HepG2 (cell line): ENCODE results near the gene BCL11B. TPM values are rescaled to one million over a fixed set of nuclear protein-coding genes. Genes with fewer than 3 reads are reported as not detected.

Experiments
- ATAC-seq: fragments of 200-7000 bp; cut with Tn5 transposase; 3 replicates; pipeline ENCODE4 v1.9.1; 2020; ENCODE audit warnings: mild to moderate bottlenecking, moderate library complexity
- BruUV-seq: library from RNA; stranded (reverse); fragments of 400-500 nt; replicated peaks from 2 replicates; lab custom pipeline; 2021; lab: Mats Ljungman, UMichigan
- CTCF ChIA-PET: fragments of 300-600 bp; formaldehyde crosslinking; extraction: SDS; loops from one replicate; lab custom pipeline; 2021; ENCODE audit warnings: low total read pairs, inconsistent platforms, low intra/inter-chr PET ratio; lab: Yijun Ruan, JAX
- POLR2A ChIA-PET: fragments of 350-600 bp; sonication (Branson Sonifier 250); formaldehyde crosslinking; loops from one replicate; lab custom pipeline; 2020; ENCODE audit warnings: antibody characterized with exemption, inconsistent platforms; lab: Yijun Ruan, JAX
- DNase-seq: peaks from one replicate; pipeline ENCODE4 v3.0.0-alpha.2; 2015; ENCODE audit warnings: low spot score
- FAIRE-seq: peaks from 3 replicates; lab custom pipeline; 2011; peaks lifted over from hg19 to GRCh38; lab: Jason Lieb, UNC
- H2AFZ ChIP-seq: one replicate; pipeline ENCODE4 v1.6.1; 2011; ENCODE audit warnings: low read length, inconsistent platforms
- H3K27ac ChIP-seq: fragments of 300-600 bp; 3 replicates; pipeline ENCODE4 v1.8.0; 2011; ENCODE audit warnings: mixed run types, mild to moderate bottlenecking, mixed read lengths, low read length, inconsistent platforms; ENCODE audit not compliant: insufficient read depth; ENCODE audit errors: extremely low read length
- H3K27me3 ChIP-seq, 2 experiments: fragments of 200-600 bp in 1 of 2; 2 replicates in 1 of 2; 3 replicates in 1 of 2; pipeline versions ENCODE4 v1.6.0 to v1.8.0; 2011; ENCODE audit warnings: low read length in 2 of 2, mild to moderate bottlenecking in 2 of 2, moderate library complexity in 2 of 2, inconsistent platforms in 1 of 2; ENCODE audit not compliant: insufficient read depth in 2 of 2, control insufficient read depth in 1 of 2
- H3K36me3 ChIP-seq, 2 experiments: fragments of 200-600 bp in 1 of 2; replicated peaks in 1 of 2; 2 replicates in 1 of 2; 3 replicates in 1 of 2; pipeline versions ENCODE4 v1.5.1 to v1.8.0; 2011; ENCODE audit warnings: low read length in 2 of 2, inconsistent platforms in 1 of 2; ENCODE audit not compliant: insufficient read depth in 2 of 2, control insufficient read depth in 1 of 2
- H3K4me1 ChIP-seq: 2 replicates; pipeline ENCODE4 v1.5.1; 2012; ENCODE audit warnings: low read length, inconsistent platforms; ENCODE audit not compliant: insufficient read depth
- H3K4me2 ChIP-seq: 2 replicates; pipeline ENCODE4 v1.6.0; 2011; ENCODE audit warnings: low read depth, low read length, inconsistent platforms
- H3K4me3 ChIP-seq, 3 experiments: fragments of 200-600 bp in 1 of 3; sonication (generic), shearing (Covaris generic) in 1 of 3; replicated peaks in 1 of 3; 2 replicates each; pipeline ENCODE4 v1.5.1; 2011 to 2016; ENCODE audit warnings: low read length in 3 of 3, inconsistent platforms in 2 of 3, low read depth in 2 of 3, mild to moderate bottlenecking in 2 of 3, control low read depth in 1 of 3, mixed read lengths in 1 of 3; ENCODE audit not compliant: insufficient read depth in 1 of 3
- H3K79me2 ChIP-seq: one replicate; pipeline ENCODE4 v1.6.1; 2011; ENCODE audit warnings: low read length, inconsistent platforms; ENCODE audit not compliant: insufficient read depth
- H3K9ac ChIP-seq: 2 replicates; pipeline ENCODE4 v1.6.0; 2011; ENCODE audit warnings: mild to moderate bottlenecking, low read depth, low read length, inconsistent platforms; ENCODE audit not compliant: insufficient read depth
- H3K9me3 ChIP-seq: 2 replicates; pipeline ENCODE4 v1.5.1; 2012; ENCODE audit warnings: mild to moderate bottlenecking, low read length
- H4K20me1 ChIP-seq: 2 replicates; pipeline ENCODE4 v1.6.0; 2011; ENCODE audit warnings: inconsistent platforms, mild to moderate bottlenecking, low read length, moderate library complexity; ENCODE audit not compliant: insufficient read depth
- FIP1L1 ChIP-seq: fragments of 200-400 bp; formaldehyde crosslinking; IDR thresholded peaks from 2 replicates; pipeline ENCODE4 v1.6.1; 2018; ENCODE audit warnings: low read depth, mild to moderate bottlenecking, low read length, moderate library complexity, borderline replicate concordance; ENCODE audit not compliant: insufficient read depth
- HOXD1 ChIP-seq: sonication (generic); formaldehyde crosslinking; IDR thresholded peaks from 2 replicates; pipeline ENCODE4 v1.5.0; 2020; ENCODE audit warnings: missing genetic modification reagents
- MAFF ChIP-seq: IDR thresholded peaks from 2 replicates; pipeline ENCODE4 v1.6.1; 2011; ENCODE audit warnings: low read depth, low read length, improper control_type of control experiment
- MAFK ChIP-seq, 2 experiments: IDR thresholded peaks in 1 of 2; conservative IDR thresholded peaks in 1 of 2; 2 replicates each; pipeline ENCODE4 v1.6.1; 2011; ENCODE audit warnings: improper control_type of control experiment in 2 of 2, low read length in 2 of 2
- NBN ChIP-seq: fragments of 450-650 bp; conservative IDR thresholded peaks from 2 replicates; pipeline ENCODE4 v1.6.1; 2017
- NR1H2 ChIP-seq: sonication (generic); formaldehyde crosslinking; IDR thresholded peaks from 2 replicates; pipeline ENCODE4 v1.8.1; 2022; ENCODE audit warnings: low read depth, missing genetic modification reagents, borderline replicate concordance
- ZIK1 ChIP-seq: sonication (generic); formaldehyde crosslinking; IDR thresholded peaks from 2 replicates; pipeline ENCODE4 v1.5.0; 2020; ENCODE audit warnings: mild to moderate bottlenecking, low read depth, missing genetic modification reagents, borderline replicate concordance
- ZNF629 ChIP-seq: sonication (generic); formaldehyde crosslinking; conservative IDR thresholded peaks from 2 replicates; pipeline ENCODE4 v1.5.0; 2020; ENCODE audit warnings: missing genetic modification reagents
- WGBS: methylation state at CpG from one replicate; pipeline ENCODE4 v1.1.6; 2017; ENCODE audit warnings: low lambda C conversion rate; 5-methylcytosine and 5-hydroxymethylcytosine counted together
- in situ Hi-C: cut with HindIII; loops from 2 replicates; pipeline ENCODE4 v1.10.0; 2017; ENCODE audit warnings: low pct_unique_long_range_greater_than_20kb; ENCODE audit not compliant: extremely low pct_ligation_motif_present
- intact Hi-C: fragments of 100-400 bp; cut with micrococcal nuclease; formaldehyde crosslinking; loops from one replicate; pipeline ENCODE4 v1.10.0; 2022; ENCODE audit not compliant: unreplicated experiment
- polyA plus RNA-seq, 8 experiments: library from polyadenylated mRNA; depleted of rRNA in 3 of 8; stranded (reverse) in 7 of 8; unstranded in 1 of 8; fragments of >200 nt; fragmentation: Illumina TruSeq in 4 of 8; extraction: Trizol in 4 of 8; gene quantifications; 2 replicates each; pipeline versions ENCODE4 v1.2.1 to v1.2.3, GENCODE V29; 2011 to 2016; ENCODE audit warnings: low read depth in 4 of 8, missing spikeins in 1 of 8, mixed read lengths in 1 of 8; ENCODE audit not compliant: insufficient read depth in 1 of 8
- total RNA-seq, 5 experiments: library from RNA; depleted of rRNA; stranded (reverse); fragments of >200 nt; fragmentation: Illumina TruSeq; extraction: Trizol; gene quantifications; 2 replicates each; pipeline ENCODE4 v1.2.3, GENCODE V29; 2016; ENCODE audit warnings: low read depth in 1 of 5

Gene BCL11B
- total and polyA plus RNA-seq, 2 of the 13 experiments (the other 11 are each of a cell fraction or from before 2014, with no cell fraction given), result not detected

GRCh38 chr14:99217066-99217955, 54.7 kb downstream of the BCL11B start:
- CTCF ChIA-PET, result no interaction called here
- intact Hi-C loops, result no loop called here
- H3K9me3 ChIP-seq, result no peaks in the 10 kb centered on the region

GRCh38 chr14:99216191-99216590, 55.8 kb downstream of the BCL11B start:
- POLR2A ChIA-PET, result no interaction called here
- no TSS peak for BruUV-seq
- no peaks in the 10 kb centered on the region for H3K9me3 ChIP-seq
- H3K4me2 ChIP-seq, result no peak overlapping the region
- CTCF ChIA-PET, result no interaction called here
- no peaks in the 10 kb centered on the region for H4K20me1 ChIP-seq
- in situ Hi-C loops, result no loop called here
- TF ChIP-seq FIP1L1 (no peak), NBN (no peak), ZNF629 (0 out of 2 replicates have a peak, but pooled peaks have one; percentile 32)
- no peak overlapping the region for H2AFZ ChIP-seq
- H3K4me1 ChIP-seq, result no peaks in the 10 kb centered on the region
- DNase-seq (no peak), ATAC-seq (no peak), FAIRE-seq (no peak)
- intact Hi-C loops, result no loop called here
- H3K79me2 ChIP-seq, result no peaks in the 10 kb centered on the region
- H3K27me3 ChIP-seq, result peaks cover 2 to 46% of the 10 kb centered on the region in 2 experiments; a peak in 4 of 5 replicates
- no peak overlapping the region for H3K4me3 ChIP-seq
- H3K9ac ChIP-seq, result no peak overlapping the region
- H3K27ac ChIP-seq, result no peak overlapping the region
- no peaks in the 10 kb centered on the region for H3K36me3 ChIP-seq
- 22% methylated on average over 8 of the region's 10 CpGs for WGBS

More at GRCh38 chr14:99217066-99217955, 54.7 kb downstream of the BCL11B start:
- Histone ChIP-seq H3K9ac (no peak overlapping the region), H3K36me3 (no peaks in the 10 kb centered on the region), H4K20me1 (no peaks in the 10 kb centered on the region), H3K4me1 (no peaks in the 10 kb centered on the region), H3K4me2 (no peak overlapping the region), H3K79me2 (no peaks in the 10 kb centered on the region), H3K27ac (no peak overlapping the region), H3K27me3 (peaks cover 2 to 48% of the 10 kb centered on the region in 2 experiments; a peak in 4 of 5 replicates), H3K4me3 (no peak overlapping the region), H2AFZ (no peak overlapping the region)
- in situ Hi-C loops, result no loop called here
- ATAC-seq (no peak), FAIRE-seq (no peak), DNase-seq (no peak)
- TF ChIP-seq HOXD1 (CRISPR knock-in tag), result no peak
- TF ChIP-seq MAFF, result peak; percentile 89
- no peak for TF ChIP-seq NR1H2
- no peak for TF ChIP-seq ZIK1
- peak; percentile 86 to 93 for TF ChIP-seq MAFK (conservative IDR thresholded peaks at IDR 0.05 in 1 of 2, IDR thresholded peaks at IDR 0.05 in 1 of 2; ENCODE audit: low read length in 2 of 2)
- POLR2A ChIA-PET, result no interaction called here
- WGBS, result 47% methylated on average over 11 of the region's 13 CpGs
- BruUV-seq, result no TSS peak
